C4-2B (cell line): ENCODE results near the gene SH3BGRL2.
"Not testable (repeated sequence)": the region's sequence is repeated elsewhere in the genome, so short reads cannot be mapped to it uniquely, and the experiment has no call there.

Experiments used
- H3K27ac ChIP-seq: fragments of 450-650 bp; 2 replicates; pipeline ENCODE4 v1.5.1; 2017
- ZFX ChIP-seq: fragments of 450-650 bp; IDR thresholded peaks from 2 replicates; pipeline ENCODE4 v1.6.1; 2017
- TF ChIP-seq, protein P1 (sequence below): fragments of 450-650 bp; conservative IDR thresholded peaks from 2 replicates; pipeline ENCODE4 v1.5.1; 2017; ENCODE audit warnings: mild to moderate bottlenecking

Gene SH3BGRL2

DNA sequence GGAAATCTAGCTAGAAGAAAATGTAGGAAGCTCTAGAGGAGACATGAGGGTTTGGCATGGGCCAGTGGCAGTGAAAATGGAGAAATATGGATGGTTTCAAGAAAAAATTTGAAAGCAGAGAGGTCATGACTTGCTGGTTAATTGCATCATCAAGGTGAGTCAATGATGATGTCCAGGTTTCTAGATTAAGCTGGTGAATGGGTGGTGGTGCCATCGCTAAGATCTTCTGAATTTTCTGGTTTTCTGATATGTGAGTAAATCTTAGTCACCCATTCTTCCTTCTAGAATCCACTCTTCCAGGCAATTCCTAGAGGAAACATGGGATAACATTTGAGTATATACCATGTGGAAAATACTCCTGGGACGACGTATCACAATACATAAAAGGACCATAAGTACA is 25.0 kb downstream of the SH3BGRL2 start:
- H3K27ac ChIP-seq: no peak overlapping the region
- TF ChIP-seq, protein P1, sequence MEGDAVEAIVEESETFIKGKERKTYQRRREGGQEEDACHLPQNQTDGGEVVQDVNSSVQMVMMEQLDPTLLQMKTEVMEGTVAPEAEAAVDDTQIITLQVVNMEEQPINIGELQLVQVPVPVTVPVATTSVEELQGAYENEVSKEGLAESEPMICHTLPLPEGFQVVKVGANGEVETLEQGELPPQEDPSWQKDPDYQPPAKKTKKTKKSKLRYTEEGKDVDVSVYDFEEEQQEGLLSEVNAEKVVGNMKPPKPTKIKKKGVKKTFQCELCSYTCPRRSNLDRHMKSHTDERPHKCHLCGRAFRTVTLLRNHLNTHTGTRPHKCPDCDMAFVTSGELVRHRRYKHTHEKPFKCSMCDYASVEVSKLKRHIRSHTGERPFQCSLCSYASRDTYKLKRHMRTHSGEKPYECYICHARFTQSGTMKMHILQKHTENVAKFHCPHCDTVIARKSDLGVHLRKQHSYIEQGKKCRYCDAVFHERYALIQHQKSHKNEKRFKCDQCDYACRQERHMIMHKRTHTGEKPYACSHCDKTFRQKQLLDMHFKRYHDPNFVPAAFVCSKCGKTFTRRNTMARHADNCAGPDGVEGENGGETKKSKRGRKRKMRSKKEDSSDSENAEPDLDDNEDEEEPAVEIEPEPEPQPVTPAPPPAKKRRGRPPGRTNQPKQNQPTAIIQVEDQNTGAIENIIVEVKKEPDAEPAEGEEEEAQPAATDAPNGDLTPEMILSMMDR: no peak
- no peak for TF ChIP-seq ZFX

DNA sequence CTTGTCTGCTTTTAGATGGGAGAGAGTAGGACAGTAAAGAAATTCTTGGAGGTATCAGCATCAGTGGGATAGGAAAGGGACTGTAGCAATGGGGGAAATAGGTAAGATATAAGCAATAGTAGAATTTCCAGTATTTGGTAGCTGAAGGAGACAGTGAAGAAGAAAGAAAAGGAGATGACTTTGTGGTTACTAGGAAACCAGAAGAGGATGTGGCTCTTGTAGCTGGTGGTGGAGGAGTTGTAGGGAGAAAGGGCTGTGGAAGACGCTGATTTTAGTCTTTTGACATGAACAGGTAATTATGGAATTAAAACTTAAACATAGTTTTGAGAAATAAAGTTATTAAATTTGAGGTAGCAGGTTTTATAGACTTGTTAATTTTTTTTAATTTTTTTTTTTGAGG is 26.1 kb downstream of the SH3BGRL2 start:
- TF ChIP-seq, protein P1: no peak
- TF ChIP-seq ZFX: no peak
- no peak overlapping the region for H3K27ac ChIP-seq

DNA sequence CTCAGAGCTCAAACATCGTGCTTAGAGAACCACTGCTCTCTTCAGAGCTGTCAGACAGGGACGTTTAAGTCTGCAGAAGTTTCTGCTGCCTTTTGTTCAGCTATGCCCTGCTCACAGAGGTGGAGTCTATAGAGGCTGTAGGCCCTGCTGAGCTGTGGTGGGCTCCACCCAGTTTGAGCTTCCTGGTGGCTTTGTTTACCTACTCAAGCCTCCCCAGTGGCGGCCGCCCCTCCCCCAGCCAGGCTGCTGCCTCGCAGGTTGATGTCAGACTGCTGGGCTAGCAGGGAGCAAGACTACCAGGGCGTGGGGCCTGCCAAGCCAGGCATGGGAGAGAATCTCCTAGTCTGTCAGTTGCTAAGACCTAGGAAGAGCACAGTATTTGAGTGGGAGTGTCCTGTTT is 32.5 kb downstream of the SH3BGRL2 start:
- not testable (repeated sequence) for H3K27ac ChIP-seq

DNA sequence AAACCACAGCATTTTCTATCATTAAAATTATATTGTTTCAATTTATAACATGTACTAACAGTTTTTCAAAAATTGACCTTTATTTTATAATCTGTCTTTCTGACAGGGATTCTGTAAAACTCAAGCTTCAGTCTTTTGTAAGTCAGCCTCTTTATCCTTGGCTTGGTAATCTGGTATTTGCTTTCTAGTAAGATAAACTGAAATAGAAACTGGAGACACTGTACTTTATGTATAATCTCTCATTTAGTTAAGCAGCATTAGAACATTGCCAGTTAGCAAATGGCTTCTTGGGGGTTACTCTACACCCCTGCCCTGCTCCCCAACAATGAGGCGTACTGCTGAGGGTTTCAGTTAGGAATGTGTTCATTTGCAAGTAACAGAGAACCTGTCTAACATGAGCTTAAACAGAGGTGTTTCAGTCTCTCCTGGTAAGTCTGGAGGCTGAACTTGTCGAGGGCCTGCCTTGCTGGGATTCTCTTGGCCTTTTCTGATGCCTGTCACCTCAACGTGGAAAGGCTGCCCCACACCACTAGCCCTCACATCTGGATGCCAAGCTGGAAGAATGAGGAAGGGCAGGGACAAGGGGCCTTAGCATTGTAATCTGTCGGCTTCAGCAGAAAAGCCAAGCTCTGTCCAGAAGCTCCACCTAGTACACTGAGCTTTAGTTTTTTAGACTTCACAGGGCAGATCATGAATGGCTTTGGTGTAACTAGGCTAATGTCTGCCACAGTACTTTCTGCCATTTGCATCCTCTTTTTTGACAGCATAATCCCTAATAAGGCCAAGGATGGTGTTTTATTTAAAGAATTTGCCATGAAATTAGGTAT is 34.8 kb downstream of the SH3BGRL2 start:
- H3K27ac ChIP-seq: no peak overlapping the region

DNA sequence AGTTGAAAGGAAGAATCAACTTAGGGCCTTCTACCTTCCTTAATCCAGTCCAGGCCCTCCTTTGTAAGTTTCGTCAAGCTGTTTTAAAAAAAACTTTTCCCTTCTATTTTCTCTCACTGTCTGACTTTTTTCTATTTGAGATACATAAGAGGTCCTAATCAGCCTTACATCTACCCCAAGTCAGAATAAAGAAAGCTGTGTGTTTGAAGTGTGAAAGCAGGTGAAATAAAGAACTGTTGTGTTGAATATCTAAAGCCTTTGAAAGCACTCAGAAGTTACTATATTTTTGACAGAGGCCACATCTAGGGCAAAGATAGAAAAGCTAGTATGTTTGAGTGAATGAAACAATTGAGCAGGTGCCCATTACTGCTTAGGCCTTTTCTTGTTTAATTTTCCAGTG is 35.5 kb downstream of the SH3BGRL2 start:
- TF ChIP-seq ZFX: no peak
- TF ChIP-seq, protein P1: no peak

More for the DNA sequence above, 34.8 kb downstream of the SH3BGRL2 start:
- TF ChIP-seq ZFX: no peak

DNA sequence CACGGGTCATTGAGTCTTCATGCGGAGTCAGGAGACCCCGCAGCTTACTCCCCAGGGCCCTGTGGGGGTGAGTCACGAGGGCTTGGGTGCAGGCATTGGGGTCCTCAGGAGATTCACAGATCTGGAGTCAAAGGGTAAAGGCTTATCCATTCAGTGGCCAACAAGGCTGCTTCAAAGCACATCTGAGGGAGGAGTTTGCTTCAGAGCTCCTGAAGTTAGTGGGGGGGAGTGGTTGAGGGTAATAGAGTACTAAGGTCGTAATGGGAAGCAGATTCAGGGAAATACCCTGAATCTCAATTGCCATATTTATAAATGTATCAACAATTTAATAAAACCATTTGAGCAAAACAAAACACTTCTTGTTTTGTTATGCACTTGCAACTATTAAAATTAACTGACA is 37.3 kb downstream of the SH3BGRL2 start:
- H3K27ac ChIP-seq: no peak overlapping the region
- TF ChIP-seq, protein P1: no peak
- no peak for TF ChIP-seq ZFX

More for the DNA sequence above, 35.5 kb downstream of the SH3BGRL2 start:
- H3K27ac ChIP-seq: no peak overlapping the region

DNA sequence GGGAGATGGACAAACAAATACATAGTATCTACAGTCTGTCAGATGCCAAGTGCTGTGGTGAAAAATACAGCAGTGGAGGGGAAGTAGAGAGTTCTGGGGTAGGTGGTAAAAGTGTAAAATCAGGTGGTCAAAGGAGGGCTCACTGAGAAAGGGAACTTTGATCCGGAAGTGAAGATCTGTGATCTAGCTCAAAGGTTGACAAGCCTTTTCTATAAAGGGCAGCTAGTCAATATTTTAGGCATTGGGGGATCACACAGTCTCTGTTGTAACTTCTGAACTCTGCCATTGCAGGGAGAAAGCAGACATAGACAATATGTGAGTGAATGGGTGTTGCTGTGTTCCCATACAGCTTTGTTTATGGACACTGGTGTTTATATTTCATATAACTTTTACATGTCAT is 38.6 kb downstream of the SH3BGRL2 start:
- TF ChIP-seq ZFX: no peak
- TF ChIP-seq, protein P1: no peak
- H3K27ac ChIP-seq: no peak overlapping the region

DNA sequence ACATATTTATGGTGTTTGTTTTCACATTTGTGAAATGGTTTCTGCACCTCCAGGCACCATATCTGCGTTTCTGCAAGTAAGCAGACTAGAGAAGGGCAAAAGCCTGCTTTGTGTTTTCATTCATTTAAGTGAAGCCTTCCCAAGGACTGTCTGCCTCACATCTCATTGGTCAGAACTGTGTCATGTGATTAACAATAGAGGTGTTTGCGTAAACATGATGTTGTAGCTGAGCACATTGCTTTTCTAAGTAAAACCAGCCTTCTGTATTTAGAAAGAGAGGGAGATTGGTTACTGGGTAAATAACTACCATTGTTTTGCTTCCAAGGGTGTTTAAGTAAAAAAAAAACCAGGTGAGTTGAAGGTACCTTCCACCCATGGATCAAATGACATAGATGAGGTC is 39.7 kb downstream of the SH3BGRL2 start:
- H3K27ac ChIP-seq: no peak overlapping the region
- TF ChIP-seq, protein P1: no peak
- TF ChIP-seq ZFX: no peak
